GM13977 (cell line): ENCODE measurements around the gene ST3GAL2.

Experiments
- DNase-seq: peaks from one replicate; pipeline ENCODE4 v3.0.0; 2012; ENCODE audit warnings: low spot score
- in situ Hi-C: fragments of 300-500 bp; cut with MboI; formaldehyde crosslinking; loops from one replicate; pipeline ENCODE4 v1.12.0; 2022; ENCODE audit warnings: low sequenced_read_pairs, low pct_unique_long_range_greater_than_20kb, mixed read lengths, inconsistent platforms; ENCODE audit not compliant: unreplicated experiment
- TF ChIP-seq, protein P1 (sequence below): IDR thresholded peaks from 2 replicates; pipeline ENCODE4 v1.5.1; 2012; ENCODE audit warnings: mild to moderate bottlenecking, control low read depth; ENCODE audit not compliant: insufficient read depth; ENCODE audit errors: extremely low read depth, missing control alignments

The ST3GAL2 gene, protein sequence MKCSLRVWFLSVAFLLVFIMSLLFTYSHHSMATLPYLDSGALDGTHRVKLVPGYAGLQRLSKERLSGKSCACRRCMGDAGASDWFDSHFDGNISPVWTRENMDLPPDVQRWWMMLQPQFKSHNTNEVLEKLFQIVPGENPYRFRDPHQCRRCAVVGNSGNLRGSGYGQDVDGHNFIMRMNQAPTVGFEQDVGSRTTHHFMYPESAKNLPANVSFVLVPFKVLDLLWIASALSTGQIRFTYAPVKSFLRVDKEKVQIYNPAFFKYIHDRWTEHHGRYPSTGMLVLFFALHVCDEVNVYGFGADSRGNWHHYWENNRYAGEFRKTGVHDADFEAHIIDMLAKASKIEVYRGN

DNA sequence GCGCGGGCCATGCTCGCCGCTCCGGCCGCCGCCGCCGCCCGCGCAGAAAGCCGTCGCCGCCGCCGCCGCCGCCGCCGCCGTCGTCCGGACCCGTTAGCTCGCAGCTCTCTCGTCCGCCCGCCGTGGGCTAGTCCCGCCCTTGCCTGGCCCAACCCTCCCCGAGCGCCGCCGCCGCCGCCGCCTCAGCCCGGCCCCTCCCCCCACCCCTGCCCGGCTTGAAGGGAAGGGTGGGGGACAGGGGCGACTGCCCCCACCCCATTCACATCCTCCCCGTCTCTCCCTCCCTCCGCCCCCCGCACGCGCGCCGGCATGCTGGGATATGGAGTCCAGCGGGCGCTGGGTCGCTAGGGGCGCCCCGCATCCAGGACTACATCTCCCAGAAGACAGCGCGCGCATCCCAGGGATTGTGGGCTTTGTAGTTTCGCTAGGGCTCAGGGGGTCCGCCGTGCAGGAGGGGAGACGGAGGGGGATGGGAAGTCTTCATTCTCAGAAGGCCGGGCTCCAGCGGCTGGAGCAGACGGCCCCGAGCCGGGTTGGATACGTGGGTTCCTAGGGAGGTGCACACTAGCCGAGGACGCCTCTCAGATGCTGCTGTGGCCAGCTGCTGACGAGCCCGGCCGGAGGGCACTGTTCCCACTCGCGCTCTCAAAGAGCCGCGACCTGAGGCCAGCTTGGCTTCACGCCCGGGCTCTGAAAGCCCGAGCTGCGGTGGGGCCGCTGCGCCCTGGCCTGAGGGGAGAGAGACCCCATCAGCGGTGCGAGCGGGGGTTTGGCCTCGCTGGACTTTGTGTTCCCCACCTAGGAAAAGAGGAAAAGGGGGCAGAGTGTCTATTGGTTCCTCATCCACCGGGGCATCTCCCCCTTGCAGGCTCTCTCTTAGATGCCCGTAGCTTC is at the start of gene ST3GAL2:
TSS of gene ST3GAL2 (minus strand) at position 132 of the 894 bp plus-strand sequence. CDS start 40,570 bp downstream, outside the sequence.
- DNase-seq: peak; percentile 97
- TF ChIP-seq, protein P1, sequence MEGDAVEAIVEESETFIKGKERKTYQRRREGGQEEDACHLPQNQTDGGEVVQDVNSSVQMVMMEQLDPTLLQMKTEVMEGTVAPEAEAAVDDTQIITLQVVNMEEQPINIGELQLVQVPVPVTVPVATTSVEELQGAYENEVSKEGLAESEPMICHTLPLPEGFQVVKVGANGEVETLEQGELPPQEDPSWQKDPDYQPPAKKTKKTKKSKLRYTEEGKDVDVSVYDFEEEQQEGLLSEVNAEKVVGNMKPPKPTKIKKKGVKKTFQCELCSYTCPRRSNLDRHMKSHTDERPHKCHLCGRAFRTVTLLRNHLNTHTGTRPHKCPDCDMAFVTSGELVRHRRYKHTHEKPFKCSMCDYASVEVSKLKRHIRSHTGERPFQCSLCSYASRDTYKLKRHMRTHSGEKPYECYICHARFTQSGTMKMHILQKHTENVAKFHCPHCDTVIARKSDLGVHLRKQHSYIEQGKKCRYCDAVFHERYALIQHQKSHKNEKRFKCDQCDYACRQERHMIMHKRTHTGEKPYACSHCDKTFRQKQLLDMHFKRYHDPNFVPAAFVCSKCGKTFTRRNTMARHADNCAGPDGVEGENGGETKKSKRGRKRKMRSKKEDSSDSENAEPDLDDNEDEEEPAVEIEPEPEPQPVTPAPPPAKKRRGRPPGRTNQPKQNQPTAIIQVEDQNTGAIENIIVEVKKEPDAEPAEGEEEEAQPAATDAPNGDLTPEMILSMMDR: peak; percentile 14
- in situ Hi-C loops: no loop called here

DNA sequence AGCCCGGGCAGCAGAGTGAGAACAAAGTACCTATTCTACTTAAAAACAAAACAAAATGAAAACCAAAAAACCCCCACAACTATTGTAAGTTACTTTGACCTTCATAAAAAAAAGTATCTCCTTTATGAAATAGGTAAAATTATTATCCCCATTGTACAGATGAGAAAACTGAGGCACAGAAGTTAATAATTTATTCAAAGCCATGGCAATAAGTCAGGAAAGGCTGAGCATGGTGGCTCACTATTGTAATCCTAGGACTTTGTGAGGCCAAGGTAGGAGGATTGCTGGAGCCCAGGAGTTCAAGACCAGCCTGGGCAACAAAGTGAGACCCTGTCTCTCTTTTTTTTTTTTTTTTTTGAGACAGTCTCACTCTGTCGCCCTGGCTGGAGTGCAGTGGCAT is 46.0 kb upstream of the ST3GAL2 start:
- in situ Hi-C loops: no loop called here
- DNase-seq: no peak
- TF ChIP-seq, protein P1: no peak

DNA sequence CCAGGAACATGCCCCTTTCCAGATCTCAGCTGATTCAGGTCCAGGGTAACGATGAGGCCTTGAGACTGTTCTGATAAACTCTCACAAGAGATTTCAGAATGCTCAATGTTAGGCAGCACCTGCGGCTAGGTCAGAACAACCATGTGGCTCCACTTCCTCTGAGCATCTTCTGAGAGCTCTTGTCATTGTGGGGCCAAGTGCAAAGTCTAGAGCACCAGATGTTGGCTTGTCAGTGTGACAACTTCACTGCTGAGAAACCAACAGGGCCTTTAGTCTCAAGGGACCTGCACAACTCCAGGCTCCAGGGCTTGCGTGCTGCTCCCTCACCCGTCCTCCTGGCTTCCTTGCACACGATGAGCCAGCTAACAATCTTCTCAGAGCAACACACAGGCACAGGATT is 44.5 kb upstream of the ST3GAL2 start:
- no peak for DNase-seq
- TF ChIP-seq, protein P1: no peak
- in situ Hi-C loops: no loop called here

DNA sequence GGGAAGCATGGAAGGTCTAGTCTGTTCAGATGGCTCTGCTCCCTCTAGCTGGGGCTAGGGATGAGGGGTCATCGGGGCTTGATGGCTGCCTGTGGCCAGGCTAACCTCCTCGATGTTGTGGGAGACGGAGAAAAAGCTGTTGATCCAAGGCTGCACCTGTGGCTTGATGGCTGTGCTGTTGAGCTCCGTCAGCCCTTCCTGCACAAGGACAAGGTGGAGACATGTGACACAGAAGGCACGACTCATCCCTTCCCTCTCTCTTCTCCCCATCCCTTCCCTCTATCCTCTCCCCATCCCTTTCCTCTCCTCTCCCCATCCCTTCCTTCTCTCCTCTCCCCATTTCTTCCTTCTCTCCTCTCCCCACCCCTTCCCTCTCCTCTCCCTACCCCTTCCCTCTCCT is 43.7 kb upstream of the ST3GAL2 start:
- in situ Hi-C loops: no loop called here
- DNase-seq: no peak
- TF ChIP-seq, protein P1: no peak

DNA sequence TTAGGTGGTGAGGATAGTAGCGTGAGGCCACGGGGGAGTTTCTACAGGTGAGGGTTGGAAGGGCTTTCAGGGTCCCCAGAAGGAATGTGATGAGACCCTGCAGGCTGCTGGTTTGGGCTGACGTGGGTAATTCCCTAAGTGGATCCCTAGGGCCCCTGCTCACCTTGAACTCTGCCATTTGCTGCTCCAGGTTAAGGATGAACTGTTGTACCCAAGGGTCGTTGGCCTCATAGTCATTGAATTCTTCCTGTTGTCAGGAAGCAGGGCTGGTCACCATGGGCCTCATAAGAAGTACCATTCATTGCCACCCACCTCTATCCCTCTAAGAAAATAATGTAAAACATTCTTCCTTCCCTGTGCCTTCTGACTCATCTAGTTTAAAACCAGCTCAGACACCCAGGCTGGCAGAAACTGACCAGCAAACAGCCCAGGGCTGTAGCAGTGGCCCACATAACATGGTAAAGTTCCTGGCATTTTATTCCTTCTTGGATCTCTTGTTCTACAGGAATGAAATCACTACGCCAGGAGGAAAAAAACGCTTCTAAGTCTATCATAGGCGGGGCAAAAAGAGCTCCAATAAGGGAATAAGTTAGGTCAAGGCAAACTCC is 43.1 kb upstream of the ST3GAL2 start:
- DNase-seq: no peak
- in situ Hi-C loops: no loop called here
- TF ChIP-seq, protein P1: no peak
